Calu3 (cell line): ENCODE results near the gene PLCG2. TPM values are rescaled to one million over a fixed set of nuclear protein-coding genes. Genes with fewer than 3 reads are reported as not detected.
"Not testable (repeated sequence)": the region's sequence is repeated elsewhere in the genome, so short reads cannot be mapped to it uniquely, and the experiment has no call there.

Experiments
- BruUV-seq: library from RNA; stranded (reverse); fragments of 400-500 nt; replicated peaks from 2 replicates; lab custom pipeline; 2021; lab: Mats Ljungman, UMichigan
- CTCF ChIA-PET: fragments of 300-600 bp; sonication (Branson Sonifier 250); formaldehyde crosslinking; loops from one replicate; lab custom pipeline; 2022; ENCODE audit warnings: antibody characterized with exemption; lab: Charles Lee
- DNase-seq: peaks from one replicate; pipeline ENCODE4 v3.0.0; 2022
- H3K27ac Mint-ChIP-seq: one replicate; pipeline ENCODE4 v1.8.0; 2022; ENCODE audit warnings: mixed read lengths; ENCODE audit not compliant: unreplicated experiment
- H3K27me3 Mint-ChIP-seq: one replicate; pipeline ENCODE4 v1.8.0; 2022; ENCODE audit warnings: mixed read lengths; ENCODE audit not compliant: unreplicated experiment
- H3K36me3 Mint-ChIP-seq: one replicate; pipeline ENCODE4 v1.8.0; 2022; ENCODE audit warnings: mild to moderate bottlenecking, moderate library complexity, mixed read lengths; ENCODE audit not compliant: insufficient read depth, unreplicated experiment
- H3K4me1 Mint-ChIP-seq: one replicate; pipeline ENCODE4 v1.8.0; 2022; ENCODE audit warnings: mild to moderate bottlenecking, low read depth, mixed read lengths; ENCODE audit not compliant: unreplicated experiment
- H3K4me3 Mint-ChIP-seq: one replicate; pipeline ENCODE4 v1.8.0; 2022; ENCODE audit warnings: mild to moderate bottlenecking, low read depth, moderate library complexity, mixed read lengths; ENCODE audit not compliant: unreplicated experiment
- H3K9me3 Mint-ChIP-seq: one replicate; pipeline ENCODE4 v1.8.0; 2022; ENCODE audit warnings: low read depth, mixed read lengths; ENCODE audit not compliant: unreplicated experiment
- intact Hi-C: fragments of 100-400 bp; cut with micrococcal nuclease; formaldehyde crosslinking; loops from one replicate; pipeline ENCODE4 v1.10.0; 2022; ENCODE audit not compliant: unreplicated experiment
- total RNA-seq: library from RNA; stranded (reverse); gene quantifications from 2 replicates; pipeline ENCODE4 v1.2.3, GENCODE V29; 2022
- TF ChIP-seq, protein P1 (sequence below): fragments of 200-600 bp; IDR thresholded peaks from one replicate; pipeline ENCODE4 v1.8.0; 2022; ENCODE audit warnings: antibody characterized with exemption; ENCODE audit not compliant: unreplicated experiment

PLCG2 gene
- total RNA-seq, 1 experiment from 2014 or later, result 3.4 TPM

DNA sequence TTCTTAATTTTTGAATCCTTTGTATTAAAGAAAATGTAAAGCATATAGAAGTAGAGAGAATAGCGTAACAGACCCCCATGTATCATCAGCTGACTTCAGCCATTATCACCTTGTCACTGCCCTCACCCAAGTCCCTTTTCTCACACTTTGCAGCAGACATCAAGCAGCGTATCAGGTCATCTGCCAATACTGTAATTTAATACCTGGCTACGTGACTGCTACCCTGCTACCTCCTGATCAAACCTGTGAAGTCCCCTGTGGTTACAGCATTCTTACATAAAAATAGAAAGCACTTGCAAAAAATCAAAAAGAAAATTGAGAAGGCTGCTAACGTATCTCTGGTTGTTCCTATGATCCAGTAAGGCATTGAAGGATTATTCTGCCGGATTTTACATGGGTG is 96.4 kb downstream of the PLCG2 start:
- no TSS peak for BruUV-seq
- Mint-ChIP-seq H3K36me3 (no peaks in the 10 kb centered on the region), H3K27me3 (peaks cover 52% of the 10 kb centered on the region), H3K27ac (no peak overlapping the region), H3K4me3 (no peak overlapping the region), H3K4me1 (no peaks in the 10 kb centered on the region), H3K9me3 (no peaks in the 10 kb centered on the region)
- TF ChIP-seq, protein P1, sequence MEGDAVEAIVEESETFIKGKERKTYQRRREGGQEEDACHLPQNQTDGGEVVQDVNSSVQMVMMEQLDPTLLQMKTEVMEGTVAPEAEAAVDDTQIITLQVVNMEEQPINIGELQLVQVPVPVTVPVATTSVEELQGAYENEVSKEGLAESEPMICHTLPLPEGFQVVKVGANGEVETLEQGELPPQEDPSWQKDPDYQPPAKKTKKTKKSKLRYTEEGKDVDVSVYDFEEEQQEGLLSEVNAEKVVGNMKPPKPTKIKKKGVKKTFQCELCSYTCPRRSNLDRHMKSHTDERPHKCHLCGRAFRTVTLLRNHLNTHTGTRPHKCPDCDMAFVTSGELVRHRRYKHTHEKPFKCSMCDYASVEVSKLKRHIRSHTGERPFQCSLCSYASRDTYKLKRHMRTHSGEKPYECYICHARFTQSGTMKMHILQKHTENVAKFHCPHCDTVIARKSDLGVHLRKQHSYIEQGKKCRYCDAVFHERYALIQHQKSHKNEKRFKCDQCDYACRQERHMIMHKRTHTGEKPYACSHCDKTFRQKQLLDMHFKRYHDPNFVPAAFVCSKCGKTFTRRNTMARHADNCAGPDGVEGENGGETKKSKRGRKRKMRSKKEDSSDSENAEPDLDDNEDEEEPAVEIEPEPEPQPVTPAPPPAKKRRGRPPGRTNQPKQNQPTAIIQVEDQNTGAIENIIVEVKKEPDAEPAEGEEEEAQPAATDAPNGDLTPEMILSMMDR, result no peak
- DNase-seq, result no peak
- intact Hi-C loops, result no loop called here
- CTCF ChIA-PET, result no interaction called here

DNA sequence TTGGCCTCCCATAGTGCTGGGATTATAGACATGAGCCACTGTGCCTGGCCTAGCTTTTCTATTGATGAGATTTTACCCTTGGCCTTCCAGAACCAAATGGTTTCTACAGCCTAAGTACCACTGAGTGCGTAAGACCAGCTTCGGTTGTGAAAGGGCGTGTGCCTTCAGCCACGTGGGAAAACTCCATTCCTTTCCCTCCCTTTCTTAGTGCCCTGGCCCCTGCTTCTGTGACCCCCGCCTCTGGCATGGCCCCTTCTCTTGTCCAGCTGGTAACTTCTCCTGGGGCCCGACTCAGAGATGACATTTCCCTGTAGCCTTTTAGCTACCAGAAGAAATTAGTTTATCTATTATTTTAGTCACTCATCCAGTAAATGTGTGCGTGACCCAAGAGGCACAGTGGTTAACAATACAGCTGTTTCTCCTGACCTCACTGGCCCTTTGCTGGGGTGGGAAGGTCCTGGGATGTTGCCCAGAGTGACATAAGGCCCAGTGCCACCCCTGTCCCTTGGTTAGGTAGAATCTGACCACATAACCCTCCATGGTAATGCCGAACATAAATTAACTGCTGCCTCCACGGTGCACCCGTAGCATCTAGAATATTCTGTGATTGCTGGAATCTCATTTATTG is 97.3 kb downstream of the PLCG2 start:
- DNase-seq, result no peak
- H3K27me3 Mint-ChIP-seq, result peaks cover 44% of the 10 kb centered on the region
- CTCF ChIA-PET, result no interaction called here
- TF ChIP-seq, protein P1, result no peak
- intact Hi-C loops, result no loop called here
- no peak overlapping the region for H3K27ac Mint-ChIP-seq
- H3K4me3 Mint-ChIP-seq, result no peak overlapping the region
- BruUV-seq, result no TSS peak
- no peaks in the 10 kb centered on the region for H3K4me1 Mint-ChIP-seq
- H3K36me3 Mint-ChIP-seq, result no peaks in the 10 kb centered on the region
- no peaks in the 10 kb centered on the region for H3K9me3 Mint-ChIP-seq

DNA sequence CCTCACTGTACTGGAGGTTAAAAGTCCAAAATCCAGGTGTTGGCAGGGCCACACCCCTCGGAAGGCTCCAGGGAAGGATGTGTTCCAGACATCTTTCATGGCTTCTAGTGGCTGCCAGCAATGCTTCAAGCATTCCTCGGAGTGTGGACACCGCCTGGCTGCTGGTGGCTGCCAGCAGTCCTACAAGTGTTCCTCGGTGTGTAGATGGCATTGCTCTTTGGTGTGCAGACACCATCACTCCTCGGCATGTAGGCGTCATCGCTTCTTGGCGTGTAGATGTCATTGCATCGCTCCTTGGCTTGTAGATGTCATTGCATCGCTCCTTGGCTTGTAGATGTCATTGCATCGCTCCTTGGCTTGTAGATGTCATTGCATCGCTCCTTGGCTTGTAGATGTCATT is 98.4 kb downstream of the PLCG2 start:
- BruUV-seq, intact Hi-C loops, H3K4me1 Mint-ChIP-seq, H3K27ac Mint-ChIP-seq, H3K36me3 Mint-ChIP-seq, H3K9me3 Mint-ChIP-seq, DNase-seq, H3K4me3 Mint-ChIP-seq: not testable (repeated sequence)
- CTCF ChIA-PET, result interaction anchor here (0.6 to 0.7 kb wide), 2 partner anchors 25 to 1132 kb away, joined by 3 to 5 read pairs; no protein-coding TSS in a partner anchor
- H3K27me3 Mint-ChIP-seq, result peaks cover 39% of the 10 kb centered on the region

DNA sequence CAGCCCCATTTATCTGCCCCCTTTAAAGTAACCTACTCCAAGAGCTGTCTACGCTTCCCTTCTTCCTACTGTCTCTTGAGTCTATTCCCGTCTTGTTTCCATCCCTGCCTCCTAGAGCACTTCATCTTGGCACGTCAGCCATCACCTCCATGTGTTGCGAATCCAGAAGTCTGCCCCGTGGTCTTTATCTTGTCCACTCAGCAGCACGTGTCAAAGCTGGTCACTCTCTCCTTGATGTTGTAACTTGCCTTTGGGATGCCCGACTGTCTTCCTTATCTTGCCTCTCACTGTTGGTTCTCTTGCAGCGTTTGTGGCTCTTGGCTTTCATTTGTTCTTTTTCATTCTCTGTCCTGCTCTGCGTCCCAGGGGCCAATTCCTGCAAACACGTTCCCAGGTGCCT is 99.4 kb downstream of the PLCG2 start:
- intact Hi-C loops, result no loop called here
- TF ChIP-seq, protein P1, result no peak
- Mint-ChIP-seq H3K4me3 (no peak overlapping the region), H3K4me1 (no peaks in the 10 kb centered on the region), H3K9me3 (no peaks in the 10 kb centered on the region), H3K27ac (no peak overlapping the region), H3K36me3 (no peaks in the 10 kb centered on the region), H3K27me3 (peaks cover 46% of the 10 kb centered on the region)
- no peak for DNase-seq
- BruUV-seq, result no TSS peak
- CTCF ChIA-PET, result no interaction called here

DNA sequence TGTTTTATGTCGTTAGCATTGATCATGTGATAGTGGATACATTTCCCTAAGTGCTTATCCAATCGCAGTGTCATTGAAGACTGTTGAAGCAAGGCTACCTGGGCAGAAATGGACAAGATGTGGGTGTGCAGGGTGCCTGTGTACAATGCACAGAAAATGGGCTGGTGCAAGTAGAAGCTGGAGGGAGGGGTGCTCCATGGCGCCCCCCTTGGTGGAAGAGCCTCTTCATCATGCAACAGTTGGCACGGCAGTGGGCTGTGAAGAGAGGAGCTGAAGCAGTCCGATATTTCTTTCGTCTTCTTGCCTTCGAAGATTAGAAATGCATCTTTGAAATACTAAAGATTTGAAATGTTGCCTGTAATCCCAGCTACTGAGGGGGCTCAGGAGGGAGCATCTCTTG is 100.5 kb downstream of the PLCG2 start:
- H3K36me3 Mint-ChIP-seq, result no peaks in the 10 kb centered on the region
- intact Hi-C loops, result no loop called here
- H3K4me1 Mint-ChIP-seq, result no peaks in the 10 kb centered on the region
- DNase-seq, result no peak
- H3K27ac Mint-ChIP-seq, result no peak overlapping the region
- no TSS peak for BruUV-seq
- peaks cover 50% of the 10 kb centered on the region for H3K27me3 Mint-ChIP-seq
- CTCF ChIA-PET, result no interaction called here
- no peak overlapping the region for H3K4me3 Mint-ChIP-seq
- no peaks in the 10 kb centered on the region for H3K9me3 Mint-ChIP-seq
- TF ChIP-seq, protein P1, result peak; percentile 27
